Transverse colon (tissue), 3 donors: Measurements from ENCODE around the gene GLI3.

ENCODE experiments used
- CTCF ChIP-seq, 5 experiments: fragments of 200-600 bp in 3 of 5; fragments of 450-650 bp in 2 of 5; sonication (generic) in 3 of 5; IDR thresholded peaks; 1 replicate in 2 of 5; 2 replicates in 3 of 5; pipeline ENCODE4 v1.5.1; 2016 to 2017; ENCODE audit warnings: antibody characterized with exemption in 5 of 5, inconsistent platforms in 3 of 5, mild to moderate bottlenecking in 2 of 5, moderate library complexity in 1 of 5
- POLR2A ChIP-seq: fragments of 450-650 bp; IDR thresholded peaks from one replicate; pipeline ENCODE4 v1.6.1; 2016; ENCODE audit warnings: antibody characterized with exemption, mild to moderate bottlenecking, moderate library complexity

DNA sequence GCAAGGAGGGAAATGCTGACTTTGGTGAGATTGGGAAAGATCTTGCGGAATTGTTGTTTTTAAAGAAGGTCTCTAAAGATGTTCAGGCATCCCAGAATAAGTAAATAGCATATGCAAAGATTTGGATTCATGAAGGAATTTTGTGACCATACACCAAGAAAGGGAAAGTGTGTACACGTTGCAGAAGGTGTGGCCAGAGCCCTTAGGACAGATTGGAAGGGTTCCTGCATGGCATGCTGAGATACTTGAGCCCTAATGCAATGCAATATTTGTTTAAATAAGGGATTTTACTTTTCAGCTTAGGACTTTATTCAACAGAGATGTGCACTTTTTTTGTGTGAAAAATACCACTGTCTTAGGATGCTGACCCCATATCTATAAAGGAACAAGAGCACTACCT, 314.6 kb downstream of the GLI3 start:
- no peak for TF ChIP-seq POLR2A
- TF ChIP-seq CTCF (IDR thresholded peaks at IDR 0.05) = no peak
